HG03432 (cell line): ENCODE results near the gene ABLIM1.
"Not testable (repeated sequence)": the region's sequence is repeated elsewhere in the genome, so short reads cannot be mapped to it uniquely, and the experiment has no call there.

ENCODE experiments used
- ATAC-seq: cut with Tn5 transposase; IDR thresholded peaks from one replicate; pipeline ENCODE4 v1.9.1; 2021; ENCODE audit warnings: mild to moderate bottlenecking, moderate library complexity; ENCODE audit not compliant: unreplicated experiment

The ABLIM1 gene

DNA sequence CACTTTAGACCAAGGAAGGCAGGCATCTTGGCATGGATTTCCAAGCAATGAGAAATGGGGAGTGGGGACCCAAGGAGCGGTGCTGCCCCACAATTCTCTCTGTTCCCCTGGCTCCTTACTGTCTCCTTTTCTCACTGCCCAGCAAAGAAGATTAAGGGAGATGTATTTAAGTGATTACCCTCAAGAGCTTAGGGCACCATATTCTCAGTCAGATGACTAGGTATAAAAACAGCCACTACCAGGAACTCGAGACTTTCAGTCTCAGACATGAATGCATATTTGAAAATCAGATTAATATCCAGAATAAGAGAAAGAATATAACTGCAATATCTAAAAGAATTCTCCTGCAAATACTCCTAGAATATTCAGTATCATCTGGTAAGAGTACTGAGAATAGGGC lies at the start of gene ABLIM1:
Gene ABLIM1, minus strand, starts transcription at position 101 of the 400 bp plus-strand sequence. Its CDS starts 75 bp downstream, at position 26.
- ATAC-seq = no peak

DNA sequence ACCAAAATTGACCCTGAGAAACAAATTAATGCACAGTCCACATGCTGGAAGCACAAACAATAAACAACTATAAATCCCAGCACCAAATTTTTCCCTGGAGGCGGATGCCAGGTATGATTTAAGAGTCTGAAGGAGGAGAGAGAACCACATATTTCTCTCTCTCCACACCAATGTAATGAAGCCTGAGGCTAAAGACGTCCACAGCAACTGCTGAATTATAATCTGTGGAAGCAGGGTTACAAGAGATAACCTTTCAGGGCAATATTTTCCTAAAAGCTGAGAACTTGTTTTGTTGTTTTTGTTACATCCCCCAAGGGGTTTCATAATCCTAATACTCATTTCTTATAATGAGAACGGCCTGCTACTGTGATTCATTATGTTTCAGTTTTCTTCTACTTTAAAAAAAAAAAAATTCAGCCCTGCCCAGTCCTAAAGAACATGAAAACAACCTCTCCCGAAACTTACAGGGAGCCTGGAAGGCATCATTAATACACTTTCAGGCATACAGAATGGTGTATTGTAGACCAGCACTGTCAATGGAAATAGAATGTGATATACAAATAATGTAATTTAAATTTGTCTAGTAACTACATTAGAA lies 48.5 kb upstream of the ABLIM1 start:
- no peak for ATAC-seq

DNA sequence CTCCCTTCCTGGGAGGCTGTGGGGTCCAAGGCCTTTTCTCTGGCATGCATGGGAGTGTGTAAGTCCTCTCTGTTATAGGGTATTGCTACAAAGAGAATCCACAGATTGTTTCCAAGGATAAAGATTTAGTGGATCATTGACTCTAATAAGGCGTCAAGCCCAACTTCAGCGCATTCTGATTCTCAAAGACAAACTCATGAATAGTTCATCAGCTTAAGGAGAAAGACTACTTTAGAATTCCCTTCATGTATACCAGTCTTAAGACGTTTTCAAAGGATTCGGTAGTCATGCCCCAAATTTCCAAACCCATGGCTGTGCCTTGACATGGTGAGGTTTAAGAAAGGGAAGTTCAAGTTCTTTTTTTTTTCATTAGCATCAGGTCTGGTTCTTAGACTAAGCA lies 46.6 kb upstream of the ABLIM1 start:
- no peak for ATAC-seq

DNA sequence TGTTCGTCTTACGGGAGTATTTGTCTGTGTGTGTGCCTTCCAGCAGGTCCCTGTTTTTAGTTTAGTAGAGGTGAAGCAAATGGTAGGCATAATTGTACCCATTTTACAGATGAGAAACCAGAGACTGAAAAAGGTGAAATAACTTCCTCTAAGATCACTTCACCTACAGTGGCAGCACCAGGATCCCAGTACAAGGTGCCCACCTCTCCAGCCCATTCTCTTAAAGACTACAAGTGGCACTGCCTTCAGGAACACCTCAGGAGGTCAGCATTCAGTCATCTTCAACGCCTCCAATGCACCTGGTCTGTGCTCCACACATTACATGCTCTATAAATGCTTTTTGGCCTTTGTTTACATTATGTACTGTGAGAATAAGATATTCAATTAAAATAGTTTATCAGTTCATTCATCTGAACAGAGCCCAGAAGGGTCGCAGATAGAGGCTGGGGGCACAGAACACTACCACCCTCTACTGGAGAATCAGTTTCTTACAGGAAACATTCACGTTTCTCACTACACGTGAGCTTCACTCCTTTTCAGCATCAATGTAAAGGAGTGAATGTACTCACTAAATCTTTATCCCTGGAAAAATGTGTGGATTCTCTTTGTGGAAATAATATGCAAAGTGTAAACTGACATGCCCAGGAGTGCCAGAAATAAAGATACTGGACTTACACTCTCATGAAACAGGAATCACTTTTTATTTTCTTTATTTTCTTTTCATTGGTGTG lies 45.5 kb upstream of the ABLIM1 start:
- ATAC-seq = no peak

DNA sequence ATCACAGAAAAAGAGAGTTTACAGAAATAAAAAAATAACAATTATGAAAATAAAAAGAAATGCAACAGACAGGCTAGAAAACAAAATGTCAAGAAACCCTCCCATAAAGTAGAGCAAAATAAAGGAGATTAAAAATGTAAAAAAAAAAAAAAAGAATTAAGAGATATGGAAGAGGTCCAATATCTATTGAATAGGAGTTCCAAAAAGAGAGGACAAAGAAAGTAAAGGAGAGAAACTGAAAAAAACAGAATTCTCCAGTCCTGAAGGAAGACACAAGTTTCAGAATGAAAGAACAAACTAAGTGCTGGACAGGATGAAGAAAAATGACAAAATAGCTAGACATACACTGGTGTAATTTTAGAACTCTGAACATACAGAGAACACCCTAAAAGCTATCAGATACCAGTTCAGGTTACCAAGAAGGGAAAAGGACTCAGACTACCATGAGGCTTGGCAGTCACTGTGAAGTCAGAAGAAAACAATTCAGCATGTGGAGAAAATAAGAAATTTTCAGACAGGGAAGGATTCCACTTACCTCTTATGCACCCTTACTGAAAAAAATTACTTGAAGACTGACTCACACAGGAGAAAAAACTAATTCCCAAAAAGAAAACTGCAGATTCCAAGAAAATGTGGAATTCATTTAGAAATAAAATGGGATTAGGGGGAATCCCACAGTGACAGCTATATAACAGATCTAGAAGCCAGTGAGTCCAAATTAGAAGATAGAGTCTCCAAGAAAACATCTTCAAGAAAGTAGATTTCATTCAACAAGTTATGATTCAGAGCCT lies 40.4 kb upstream of the ABLIM1 start:
- ATAC-seq = no peak

DNA sequence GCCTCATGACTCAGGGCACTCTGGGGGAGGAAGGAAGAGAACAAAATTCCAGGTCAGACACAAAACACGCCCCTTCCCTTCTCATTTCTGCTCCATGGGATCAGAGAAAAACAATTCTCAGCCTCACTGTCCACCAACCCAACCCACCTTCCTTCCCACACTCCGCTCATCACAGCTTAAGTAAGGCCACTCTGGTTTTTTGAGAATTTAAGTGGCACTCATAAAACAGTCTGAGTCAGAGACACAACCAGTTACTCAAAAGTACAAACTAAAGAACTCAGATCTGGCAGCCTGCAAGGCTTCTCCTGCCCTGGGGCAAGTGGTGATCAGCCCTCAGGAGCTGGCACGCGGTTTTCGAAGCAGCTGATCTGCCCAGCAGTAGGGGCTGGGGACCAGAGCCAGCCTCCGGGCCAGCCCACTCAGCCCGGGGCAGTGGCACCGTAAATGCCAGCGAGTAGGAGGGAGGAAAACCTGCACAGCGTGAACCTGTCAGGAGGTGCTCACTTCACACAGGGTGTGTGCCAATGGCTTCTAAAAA lies 39.1 kb upstream of the ABLIM1 start:
- no peak for ATAC-seq

DNA sequence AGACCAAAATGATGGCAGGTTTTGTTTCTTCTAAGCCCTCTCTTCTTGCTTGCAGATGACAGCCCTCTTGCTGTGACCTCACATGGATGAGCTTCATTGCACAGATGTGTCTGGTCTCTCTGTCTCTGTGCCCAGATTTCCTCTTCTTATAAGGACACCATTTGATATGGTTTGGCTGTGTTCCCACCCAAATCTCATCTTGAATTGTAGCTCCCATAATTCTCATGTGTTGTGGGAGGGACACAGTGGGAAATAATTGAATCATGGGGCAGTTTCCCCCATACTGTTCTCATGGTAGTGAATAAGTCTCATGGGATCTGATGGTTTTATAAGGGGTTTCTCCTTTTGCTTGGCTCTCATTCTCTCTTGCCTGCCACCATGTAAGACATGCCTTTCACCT lies 38.2 kb upstream of the ABLIM1 start:
- not testable (repeated sequence) for ATAC-seq

DNA sequence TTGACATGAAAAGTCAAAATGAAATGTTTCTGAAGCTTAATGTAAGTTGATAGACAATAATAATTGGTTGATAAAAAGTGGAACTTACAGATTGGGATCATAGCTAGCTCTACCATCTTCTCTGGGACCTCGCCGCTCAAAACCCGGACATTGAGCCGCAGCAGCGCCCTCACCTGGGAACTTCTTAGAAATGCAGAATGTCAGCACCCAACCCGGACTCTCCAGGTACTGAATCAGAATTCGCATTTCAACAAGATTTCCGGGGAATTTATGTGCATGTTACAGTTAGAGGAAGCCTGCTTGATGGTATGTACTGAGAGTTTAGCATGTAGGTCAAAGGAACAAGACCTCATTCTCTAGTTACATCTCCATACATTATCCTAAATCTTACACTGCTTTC lies 36.7 kb upstream of the ABLIM1 start:
- ATAC-seq = peak; percentile 64

DNA sequence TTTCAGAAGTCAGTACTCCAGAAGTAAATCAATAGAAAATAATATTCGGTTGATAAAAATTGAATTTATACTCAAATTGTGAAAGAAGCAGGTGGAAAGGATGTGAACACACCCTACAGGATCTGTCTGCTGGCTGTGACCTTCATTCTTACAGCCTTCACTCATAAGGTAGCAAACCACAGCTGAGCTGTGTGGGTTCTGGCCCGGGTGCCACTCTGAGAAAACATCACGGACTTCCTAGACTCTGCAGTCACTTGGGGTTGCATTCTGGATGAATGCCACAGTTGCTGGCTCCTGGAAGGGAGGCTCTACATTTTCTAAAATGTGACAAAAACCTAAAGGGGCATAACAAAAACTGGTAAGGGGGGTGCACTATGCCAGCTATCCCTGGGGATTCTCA lies 36.0 kb upstream of the ABLIM1 start:
- no peak for ATAC-seq

DNA sequence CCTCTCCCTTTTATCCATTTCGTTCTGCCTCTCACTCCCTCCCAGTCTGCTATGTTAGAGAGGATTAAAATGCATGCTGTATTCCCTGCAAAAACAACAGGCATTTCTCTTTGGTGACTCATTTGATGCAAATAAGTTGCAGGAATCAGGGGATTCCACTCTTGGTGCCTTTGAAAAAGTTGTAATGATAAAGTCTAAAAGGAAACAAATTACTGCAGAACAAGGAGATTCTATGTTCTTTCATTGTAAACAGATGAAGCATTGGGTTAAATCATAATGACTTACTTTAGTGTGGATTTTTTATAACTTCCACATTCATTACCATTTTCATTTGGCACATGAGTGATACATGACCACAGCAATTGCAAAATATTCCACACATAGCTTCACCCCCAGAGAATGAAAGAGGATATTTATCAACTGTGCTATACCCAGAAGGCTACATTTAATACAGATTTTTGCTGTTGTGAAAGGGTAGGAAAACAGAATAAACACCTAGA lies 33.4 kb upstream of the ABLIM1 start:
- no peak for ATAC-seq

DNA sequence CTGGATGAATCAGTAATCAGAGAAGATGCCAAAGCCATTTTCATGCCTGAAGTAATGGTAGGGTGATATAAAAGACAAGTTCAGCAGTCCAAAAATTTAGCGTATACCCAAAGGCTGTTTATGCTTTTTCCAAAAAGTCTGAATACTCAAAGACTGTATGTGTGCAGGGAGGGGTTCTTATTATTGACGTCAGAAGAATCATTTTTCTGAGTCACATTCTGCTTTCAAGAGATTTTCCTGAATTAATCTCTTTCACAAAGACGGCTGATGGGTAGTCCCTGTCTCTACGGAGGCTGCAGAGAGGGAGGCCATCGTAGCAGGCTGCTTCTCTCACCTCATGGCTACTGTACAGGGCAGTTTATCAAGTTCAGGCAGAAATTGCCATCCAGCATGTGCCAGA lies 30.7 kb upstream of the ABLIM1 start:
- ATAC-seq = no peak

DNA sequence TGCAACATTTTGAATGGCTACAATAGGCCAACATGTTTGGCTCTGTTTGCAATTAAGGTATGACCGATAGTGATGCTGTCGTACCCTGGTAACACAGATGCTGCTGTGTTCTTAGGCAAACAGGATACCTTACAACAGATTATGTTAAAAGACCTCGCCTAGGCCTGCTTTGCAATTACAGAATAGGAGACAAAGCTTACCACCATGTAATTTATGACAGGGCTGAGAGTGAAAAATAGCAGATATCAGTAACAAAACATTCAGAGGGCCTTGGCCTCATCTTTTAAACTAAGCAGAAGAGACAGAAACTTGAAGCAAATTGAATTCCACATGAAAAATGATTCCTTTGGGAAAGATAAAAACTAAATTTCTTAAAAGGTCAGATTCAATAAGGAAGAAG lies 29.4 kb upstream of the ABLIM1 start:
- ATAC-seq = no peak

DNA sequence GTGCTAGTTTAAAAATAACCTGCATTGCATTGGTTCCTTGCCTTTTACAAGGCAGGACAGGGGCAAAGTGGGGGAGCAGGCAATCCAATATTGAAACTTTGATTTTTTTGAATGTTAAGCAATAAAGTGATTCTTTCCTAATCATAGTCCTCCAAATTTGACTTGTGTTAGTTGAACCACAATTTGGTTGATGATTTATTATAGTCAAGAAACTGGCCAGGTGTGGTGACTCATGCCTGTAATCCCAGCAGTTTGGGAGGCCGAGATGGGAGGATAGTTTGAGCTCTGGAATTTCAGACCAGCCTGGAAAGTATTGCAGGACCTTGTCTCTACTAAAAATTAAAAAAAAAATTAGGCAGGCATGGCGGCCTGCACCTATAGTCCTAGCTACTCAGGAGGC lies 27.9 kb upstream of the ABLIM1 start:
- ATAC-seq = no peak

DNA sequence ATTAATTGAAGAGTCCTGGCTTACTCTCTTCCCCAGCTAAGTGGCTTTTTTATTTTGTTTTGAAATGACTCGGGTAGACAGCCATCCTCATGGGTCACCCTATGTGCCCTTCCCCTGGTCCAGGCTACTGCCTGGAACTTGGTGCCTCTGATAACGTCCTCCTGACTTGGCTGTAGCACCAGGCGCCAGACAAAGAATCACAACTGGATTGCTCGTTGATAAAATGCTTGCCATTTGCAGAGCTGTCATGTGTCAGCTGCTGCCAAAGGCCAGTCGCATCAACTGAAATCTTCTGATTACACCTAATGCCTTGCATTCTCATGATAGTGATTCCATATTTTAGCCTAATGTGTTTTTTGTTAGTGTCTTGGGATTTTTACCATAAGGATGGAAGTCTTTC lies 27.4 kb upstream of the ABLIM1 start:
- no peak for ATAC-seq

DNA sequence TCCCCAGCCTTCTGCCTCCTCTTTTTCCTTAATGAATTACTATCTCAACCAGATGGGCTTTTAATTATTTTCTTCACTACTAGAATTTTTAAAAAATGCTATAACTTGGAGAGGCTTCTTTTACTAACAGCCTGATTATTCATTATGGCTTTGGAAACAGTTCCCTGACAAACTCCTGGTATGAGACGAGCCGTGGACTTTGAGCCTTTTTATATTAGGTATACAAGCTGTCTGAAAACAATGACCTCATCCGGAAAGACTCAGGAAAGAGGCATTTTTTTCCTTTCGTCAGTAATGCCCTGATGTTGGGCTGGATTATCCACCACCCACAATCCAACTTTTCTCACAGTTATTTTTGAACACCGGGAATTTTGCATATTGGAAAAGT lies 26.7 kb upstream of the ABLIM1 start:
- no peak for ATAC-seq

DNA sequence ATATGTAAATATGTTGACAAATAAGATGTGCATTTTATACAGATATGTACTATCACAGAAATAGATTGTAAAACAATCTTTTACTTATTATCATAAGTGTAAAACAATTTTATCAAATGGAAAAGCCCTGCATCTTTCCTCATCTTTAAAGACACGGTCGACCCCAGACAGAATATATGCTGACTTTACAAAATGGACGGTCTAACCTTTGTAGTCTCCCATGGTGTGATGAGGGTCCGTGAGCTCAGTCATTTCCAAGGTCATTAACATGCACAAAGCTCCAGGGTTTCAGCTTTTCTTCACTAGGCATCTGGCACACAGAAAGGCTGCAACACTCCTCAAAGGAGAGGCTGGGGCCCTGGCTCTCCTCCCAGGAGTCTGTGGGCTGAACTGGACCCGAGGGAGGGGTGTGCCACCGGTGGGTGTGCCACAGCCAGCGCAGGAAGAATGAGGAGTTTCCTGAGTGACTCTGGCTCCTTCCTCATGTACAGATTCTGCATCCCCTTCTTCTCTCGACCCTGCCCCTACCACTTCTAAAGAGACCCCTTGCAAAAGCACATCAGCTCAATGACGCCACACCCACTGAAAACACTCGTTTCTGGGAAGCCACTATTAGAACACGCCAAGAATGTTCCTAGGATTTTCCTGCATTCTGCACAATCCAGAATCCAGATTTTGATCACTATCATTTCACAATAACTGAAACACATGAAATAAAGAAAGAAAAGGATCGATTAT lies 26.2 kb upstream of the ABLIM1 start:
- no peak for ATAC-seq

DNA sequence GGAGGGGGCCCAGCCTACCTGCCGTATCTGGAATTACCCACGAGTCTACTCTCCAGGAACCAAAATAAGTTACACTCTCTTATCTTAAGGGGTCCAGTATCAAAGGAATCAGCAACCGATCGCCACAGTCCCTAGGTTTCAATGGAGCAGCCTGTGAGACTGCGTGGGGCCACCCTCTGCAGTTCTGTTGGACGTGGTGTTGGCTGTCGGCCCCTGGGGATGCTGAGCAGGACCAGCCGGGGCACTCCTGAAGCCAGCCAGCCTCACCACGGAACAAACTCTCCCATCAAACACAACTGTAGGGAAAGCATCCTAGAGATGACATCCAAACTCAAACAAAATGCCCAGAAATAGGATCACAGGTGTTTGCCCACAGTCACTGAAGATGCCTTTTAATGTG lies 25.5 kb upstream of the ABLIM1 start:
- ATAC-seq = no peak

DNA sequence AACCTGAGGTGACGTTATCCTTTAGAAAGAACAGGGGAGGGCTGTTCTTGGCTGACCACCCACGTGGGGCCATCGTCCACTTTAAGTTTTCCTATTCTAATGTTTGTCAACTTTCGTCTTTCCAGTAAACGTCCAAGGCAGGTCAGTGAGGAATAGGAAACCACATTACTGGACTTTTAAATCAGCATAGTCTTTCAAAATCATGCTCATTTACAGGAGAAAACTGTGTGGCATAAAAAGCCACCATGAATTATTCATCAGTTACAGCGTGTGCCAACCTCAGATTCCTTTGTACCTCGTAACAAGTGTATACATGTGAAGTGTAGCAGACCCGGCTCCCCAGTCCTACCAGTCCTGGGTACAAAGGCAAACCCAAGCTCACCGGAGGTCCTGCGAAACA lies 25.1 kb upstream of the ABLIM1 start:
- ATAC-seq = no peak

DNA sequence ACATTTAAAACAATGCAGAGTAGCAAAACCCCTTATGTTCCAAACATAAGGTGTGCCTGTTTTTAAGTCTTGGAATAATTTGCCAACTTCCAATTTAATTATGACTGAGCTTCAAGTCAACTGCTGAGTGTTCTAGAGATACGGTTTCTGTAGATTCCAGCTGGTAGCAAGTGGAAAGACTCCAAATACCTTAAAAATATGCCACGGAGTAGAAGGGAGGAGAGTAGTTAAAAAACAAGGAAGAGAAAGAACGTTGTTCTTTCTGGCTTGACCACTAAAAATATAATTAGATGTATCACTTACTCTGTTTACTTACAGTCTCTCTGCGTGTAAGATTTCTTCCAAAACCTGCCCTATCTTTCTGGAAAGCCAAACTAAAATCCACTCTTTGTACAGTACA lies 24.5 kb upstream of the ABLIM1 start:
- no peak for ATAC-seq

DNA sequence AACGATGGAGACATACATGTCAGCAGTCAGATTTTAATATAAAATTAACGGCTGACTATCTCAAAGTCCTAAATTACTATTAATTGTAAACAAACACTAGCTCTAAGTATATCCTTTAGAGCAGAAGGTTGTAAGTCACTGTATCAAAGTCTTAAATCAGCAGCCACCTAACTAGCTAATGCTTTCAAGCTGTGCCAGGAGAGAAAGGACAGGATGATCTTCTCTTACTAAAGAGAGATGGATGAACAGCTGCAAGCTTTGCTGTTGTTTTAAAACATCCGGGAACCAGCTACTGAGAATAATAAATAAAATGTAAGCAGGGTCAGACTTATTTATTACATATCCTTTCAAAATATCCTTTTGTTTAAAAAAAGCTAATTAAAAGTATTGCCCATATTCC lies 24.0 kb upstream of the ABLIM1 start:
- no peak for ATAC-seq

DNA sequence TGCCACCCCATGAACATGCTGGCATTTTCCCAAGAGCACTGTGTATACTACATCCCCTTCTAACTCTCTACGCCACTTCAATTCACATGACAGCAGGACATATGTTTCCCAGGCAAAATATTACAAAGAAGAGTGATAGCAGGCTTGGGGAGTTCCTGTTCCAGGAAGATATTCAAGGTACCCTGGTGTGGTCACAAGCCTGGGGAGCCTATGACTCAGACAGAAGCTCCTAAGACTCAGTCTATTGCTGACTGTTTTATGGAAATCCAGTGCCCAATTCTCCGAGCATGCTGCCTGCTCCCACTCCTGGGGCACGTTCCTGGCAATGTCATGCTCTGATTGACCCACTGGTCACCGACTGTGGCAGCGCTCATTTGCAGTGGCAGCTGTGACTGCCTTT lies 23.5 kb upstream of the ABLIM1 start:
- ATAC-seq = no peak
